Muscle of leg (tissue), 16 donors: ENCODE measurements around the gene MAGEA10. TPM values are rescaled to one million over a fixed set of nuclear protein-coding genes. Genes with fewer than 3 reads are reported as not detected.
"Not testable (repeated sequence)": the region's sequence is repeated elsewhere in the genome, so short reads cannot be mapped to it uniquely, and the experiment has no call there.

Experiments
- DNase-seq: peaks from one replicate; pipeline ENCODE4 v3.0.0; 2013
- H3K27ac ChIP-seq: one replicate; pipeline ENCODE4 v1.5.1; 2013; ENCODE audit warnings: mild to moderate bottlenecking, low read length, control low read depth
- H3K27me3 ChIP-seq: one replicate; pipeline ENCODE4 v1.6.1; 2013; ENCODE audit warnings: low read length; ENCODE audit not compliant: control insufficient read depth, insufficient read depth
- H3K36me3 ChIP-seq: one replicate; pipeline ENCODE4 v1.6.1; 2013; ENCODE audit warnings: low read length; ENCODE audit not compliant: control insufficient read depth, insufficient read depth
- H3K4me1 ChIP-seq: one replicate; pipeline ENCODE4 v1.6.1; 2013; ENCODE audit warnings: low read length; ENCODE audit not compliant: control insufficient read depth, insufficient read depth
- H3K4me3 ChIP-seq: one replicate; pipeline ENCODE4 v1.5.1; 2013; ENCODE audit warnings: low read length, control low read depth
- H3K9me3 ChIP-seq: replicated peaks from 2 replicates; pipeline ENCODE4 v1.6.1; 2013; ENCODE audit warnings: low read depth, low read length; ENCODE audit not compliant: control insufficient read depth
- WGBS: methylation state at CpG from one replicate; pipeline ENCODE4 v1.1.5; 2013; ENCODE audit warnings: missing lambda C conversion rate; ENCODE audit not compliant: insufficient coverage; 5-methylcytosine and 5-hydroxymethylcytosine counted together
- long read RNA-seq, 11 donors: transcript quantifications; one replicate each; lab custom pipeline, GENCODE V29; 2026
- polyA plus RNA-seq, 8 donors: library from polyadenylated mRNA; unstranded; fragments of 120-200 nt; gene quantifications; one replicate each; pipeline versions ENCODE4 v1.2.1 to v1.2.3, GENCODE V29; 2013; ENCODE audit warnings: inconsistent platforms in 1 of 8, low replicate concordance in 1 of 8; ENCODE audit not compliant: insufficient read length in 8 of 8, insufficient read depth in 1 of 8
- total RNA-seq: library from RNA; stranded (reverse); fragments of 120-200 nt; gene quantifications from one replicate; pipeline ENCODE4 v1.2.4, GENCODE V29; 2013

MAGEA10 gene
- total RNA-seq (not detected), polyA plus RNA-seq (under 1 TPM in 1 of 8 donors, not detected in 7; 0.04 TPM)
- long read RNA-seq, donor 1 = 0 reads
- long read RNA-seq, donor 2 = 0 reads
- long read RNA-seq, donor 3 = 0 reads
- long read RNA-seq, donor 4 = 0 reads
- long read RNA-seq, donor 5 = 0 reads
- long read RNA-seq, donor 6 = 0 reads
- long read RNA-seq, donor 7 = 0 reads
- long read RNA-seq, donor 8 = 0 reads
- long read RNA-seq, donor 9 = 0 reads
- long read RNA-seq, donor 10 = 0 reads
- long read RNA-seq, donor 11 = 0 reads

DNA sequence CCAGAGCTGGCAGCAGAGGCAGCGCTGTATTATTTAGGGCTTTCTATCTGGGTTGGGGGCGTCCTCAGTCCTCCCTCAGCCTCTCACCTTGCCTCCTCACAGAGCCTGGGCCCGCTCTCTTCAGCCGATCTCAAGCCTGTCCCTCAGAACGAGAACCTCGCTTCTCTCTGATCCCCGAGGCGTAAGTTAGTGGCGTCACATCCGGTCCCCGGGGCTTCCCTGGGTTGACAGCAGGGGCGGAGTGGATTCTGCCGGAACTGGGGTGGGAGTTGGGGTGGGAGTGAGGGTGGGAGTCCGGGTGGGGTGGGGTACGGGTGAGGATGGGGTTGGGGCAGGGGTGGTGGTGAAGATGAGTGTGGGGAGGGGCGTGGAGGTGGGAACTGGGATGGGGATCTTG lies at the start of gene MAGEA10:
Gene MAGEA10, minus strand, starts transcription at position 190 of the 397 bp plus-strand sequence. CDS start 2,957 bp downstream, outside the sequence.
- no peaks in the 10 kb centered on the region for H3K9me3 ChIP-seq
- no peaks in the 10 kb centered on the region for H3K36me3 ChIP-seq
- no peaks in the 10 kb centered on the region for H3K4me1 ChIP-seq
- WGBS = 73% methylated on average over 3 of the region's 16 CpGs
- no peak within 1 kb of the TSS for H3K4me3 ChIP-seq
- peaks cover 4% of the 10 kb centered on the region for H3K27me3 ChIP-seq
- DNase-seq = no peak
- no peak within 1 kb of the TSS for H3K27ac ChIP-seq

GRCh38 chrX:152177497-152178269 lies 39.3 kb upstream of the MAGEA10 start:
- H3K27ac ChIP-seq = no peak overlapping the region
- H3K36me3 ChIP-seq = no peaks in the 10 kb centered on the region
- no peaks in the 10 kb centered on the region for H3K4me1 ChIP-seq
- H3K4me3 ChIP-seq = no peak overlapping the region
- WGBS = no CpG with 5 or more reads among the region's 5 CpGs
- no peaks in the 10 kb centered on the region for H3K27me3 ChIP-seq
- no peak for DNase-seq
- H3K9me3 ChIP-seq = no peaks in the 10 kb centered on the region

DNA sequence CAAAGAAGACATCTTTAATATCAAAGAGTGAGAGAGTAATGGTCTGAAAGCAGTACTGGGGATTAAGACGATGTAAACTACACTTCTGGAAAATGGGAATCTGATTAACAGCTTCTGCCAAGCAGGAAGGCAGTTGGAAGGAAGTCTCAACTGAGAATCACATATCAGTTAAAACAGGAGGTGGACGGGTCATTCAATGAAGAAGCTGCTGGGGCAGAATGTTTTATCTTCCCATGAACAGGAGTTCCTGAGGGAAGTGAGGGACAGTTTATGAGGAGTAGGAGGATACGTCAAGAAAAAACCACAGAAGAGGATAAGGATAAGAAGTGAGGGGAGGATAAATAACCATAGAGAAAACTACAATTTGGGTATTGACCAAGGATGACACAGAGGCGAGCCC lies 38.7 kb upstream of the MAGEA10 start:
- H3K4me1 ChIP-seq = no peaks in the 10 kb centered on the region
- no peak for DNase-seq
- no peak overlapping the region for H3K4me3 ChIP-seq
- no peaks in the 10 kb centered on the region for H3K27me3 ChIP-seq
- no peak overlapping the region for H3K27ac ChIP-seq
- no peaks in the 10 kb centered on the region for H3K36me3 ChIP-seq
- no peaks in the 10 kb centered on the region for H3K9me3 ChIP-seq
- 40% methylated on average over 1 of the region's 4 CpGs for WGBS

DNA sequence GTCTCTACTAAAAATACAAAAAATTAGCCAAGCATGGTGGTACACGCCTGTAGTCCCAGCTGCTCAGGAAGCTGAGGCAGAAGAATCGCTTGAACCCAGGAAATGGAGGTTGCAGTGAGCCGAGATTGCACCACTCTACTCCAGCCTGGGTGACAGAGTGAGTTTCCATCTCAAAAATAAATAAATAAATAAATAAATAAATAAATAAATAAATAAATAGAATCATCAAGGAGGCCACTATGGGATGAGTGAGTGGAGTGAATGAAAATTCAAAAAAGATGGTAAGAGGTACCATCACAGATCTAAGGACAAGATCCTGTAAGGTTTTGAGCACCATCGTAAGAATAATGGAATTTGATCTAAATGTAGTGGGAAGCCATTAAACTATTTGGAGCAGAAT lies 37.5 kb upstream of the MAGEA10 start:
- H3K36me3 ChIP-seq, DNase-seq, H3K9me3 ChIP-seq, H3K4me3 ChIP-seq, H3K27ac ChIP-seq, H3K27me3 ChIP-seq, H3K4me1 ChIP-seq: not testable (repeated sequence)
- no CpG with 5 or more reads among the region's 4 CpGs for WGBS

DNA sequence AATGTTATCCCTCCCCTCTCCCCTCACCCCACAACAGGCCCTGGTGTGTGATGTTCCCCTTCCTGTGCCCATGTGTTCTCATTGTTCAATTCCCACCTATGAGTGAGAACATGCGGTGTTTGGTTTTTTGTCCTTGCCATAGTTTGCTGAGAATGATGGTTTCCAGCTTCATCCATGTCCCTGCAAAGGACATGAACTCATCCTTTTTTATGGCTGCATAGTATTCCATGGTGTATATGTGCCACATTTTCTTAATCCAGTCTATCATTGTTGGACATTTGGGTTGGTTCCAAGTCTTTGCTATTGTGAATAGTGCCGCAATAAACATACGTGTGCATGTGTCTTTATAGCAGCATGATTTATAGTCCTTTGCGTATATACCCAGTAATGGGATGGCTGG lies 35.5 kb upstream of the MAGEA10 start:
- not testable (repeated sequence) for H3K36me3 ChIP-seq, H3K4me1 ChIP-seq, H3K4me3 ChIP-seq, H3K27ac ChIP-seq, H3K9me3 ChIP-seq, H3K27me3 ChIP-seq, DNase-seq
- no CpG with 5 or more reads among the region's 4 CpGs for WGBS

DNA sequence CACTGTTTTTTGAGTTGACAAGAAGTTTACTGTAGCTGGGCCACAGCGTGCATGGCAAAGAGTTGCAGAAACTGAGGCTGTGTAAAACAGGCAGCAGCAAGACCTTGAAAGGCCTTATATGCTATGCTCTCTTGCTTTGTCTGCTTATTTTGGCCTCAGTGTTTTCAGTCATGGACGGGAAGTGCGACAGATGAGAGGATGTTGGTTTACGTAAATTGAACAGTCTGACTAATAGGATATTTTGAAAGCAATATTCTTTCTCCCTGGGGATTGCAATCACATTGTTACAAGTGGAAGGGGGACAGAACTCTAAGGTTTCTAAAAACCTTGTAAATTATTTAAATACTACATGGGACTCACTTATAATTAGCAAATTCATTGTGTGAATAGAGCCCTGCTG lies 32.2 kb upstream of the MAGEA10 start:
- H3K4me3 ChIP-seq = no peak overlapping the region

GRCh38 chrX:152165033-152165743 lies 26.8 kb upstream of the MAGEA10 start:
- 40% methylated on average over 1 of the region's 2 CpGs for WGBS
- Histone ChIP-seq H3K36me3 (no peaks in the 10 kb centered on the region), H3K27ac (no peak overlapping the region), H3K9me3 (no peaks in the 10 kb centered on the region), H3K4me3 (no peak overlapping the region), H3K4me1 (no peaks in the 10 kb centered on the region), H3K27me3 (no peaks in the 10 kb centered on the region)
- DNase-seq = no peak

More for the DNA sequence above, 32.2 kb upstream of the MAGEA10 start:
- peak; percentile 3 for DNase-seq
- H3K36me3 ChIP-seq = no peaks in the 10 kb centered on the region
- H3K27ac ChIP-seq = no peak overlapping the region
- no peaks in the 10 kb centered on the region for H3K9me3 ChIP-seq
- H3K4me1 ChIP-seq = no peaks in the 10 kb centered on the region
- WGBS = 100% methylated on average over 1 of the region's 4 CpGs
- no peaks in the 10 kb centered on the region for H3K27me3 ChIP-seq

DNA sequence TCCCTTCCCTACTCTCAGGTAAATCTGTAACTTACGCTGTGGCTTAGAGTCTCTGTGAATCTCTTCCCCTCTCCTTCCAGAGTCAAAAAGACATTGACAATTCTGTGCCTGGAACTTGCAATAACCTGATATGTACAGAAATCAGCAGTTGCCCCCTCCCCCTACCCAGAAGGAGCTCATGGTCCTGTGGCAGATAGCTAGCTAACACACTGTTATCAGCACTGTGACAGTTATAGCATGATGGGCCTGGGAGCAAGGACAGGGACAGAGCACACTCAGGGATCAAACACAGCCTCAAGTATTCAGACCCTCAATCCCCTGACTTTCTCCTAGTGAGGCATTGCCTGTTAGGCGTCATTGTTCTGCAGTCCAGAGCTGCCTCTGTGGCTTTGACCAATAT lies 18.7 kb upstream of the MAGEA10 start:
- no peaks in the 10 kb centered on the region for H3K27me3 ChIP-seq
- DNase-seq = no peak
- no peaks in the 10 kb centered on the region for H3K36me3 ChIP-seq
- H3K4me1 ChIP-seq = no peaks in the 10 kb centered on the region
- WGBS = 46% methylated on average over 1 of the region's 2 CpGs
- H3K27ac ChIP-seq = no peak overlapping the region
- no peak overlapping the region for H3K4me3 ChIP-seq
- H3K9me3 ChIP-seq = no peaks in the 10 kb centered on the region

DNA sequence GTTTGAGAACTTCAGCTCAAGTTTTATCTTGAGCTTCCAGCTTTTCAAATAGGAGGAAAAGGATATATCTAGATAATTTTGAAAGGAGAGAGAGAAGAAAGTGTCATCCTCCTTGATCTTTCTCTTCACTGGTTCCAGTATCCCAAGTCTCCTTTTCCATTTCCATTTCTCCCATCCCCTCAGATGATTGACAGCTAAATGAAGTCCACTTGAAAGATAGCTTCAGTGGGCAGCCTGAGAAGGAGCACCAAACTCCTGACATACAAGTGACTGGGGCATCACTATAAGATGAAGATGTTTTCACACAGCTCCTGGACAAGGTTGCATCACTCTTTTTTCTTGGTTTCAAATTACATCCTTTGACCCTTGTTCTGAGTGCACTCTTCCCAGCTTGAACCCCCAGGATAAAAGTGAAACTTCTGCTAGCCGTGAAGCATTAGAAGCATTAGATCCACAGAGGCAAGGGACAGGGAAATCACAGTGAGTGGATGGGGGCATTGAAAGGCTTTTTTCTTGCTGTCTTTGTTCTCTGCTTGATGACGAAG lies 17.5 kb upstream of the MAGEA10 start:
- Histone ChIP-seq H3K4me1 (no peaks in the 10 kb centered on the region), H3K36me3 (no peaks in the 10 kb centered on the region), H3K4me3 (no peak overlapping the region), H3K27me3 (no peaks in the 10 kb centered on the region), H3K9me3 (no peaks in the 10 kb centered on the region), H3K27ac (no peak overlapping the region)
- 50% methylated on average over 1 of the region's 2 CpGs for WGBS
- no peak for DNase-seq

- no peak overlapping the region for H3K4me3 ChIP-seq
- no peak overlapping the region for H3K27ac ChIP-seq
- no peaks in the 10 kb centered on the region for H3K4me1 ChIP-seq
- H3K9me3 ChIP-seq = no peaks in the 10 kb centered on the region
- no peak for DNase-seq
- H3K36me3 ChIP-seq = no peaks in the 10 kb centered on the region
- no peaks in the 10 kb centered on the region for H3K27me3 ChIP-seq
- WGBS = 33% methylated on average over 1 of the region's 1 CpG
Observed at GRCh38 chrX:152154050-152154449, 15.7 kb upstream of the MAGEA10 start.
